AG09319 (cell line): Measurements from ENCODE around the gene HMGB1.
"Not testable (repeated sequence)": the region's sequence is repeated elsewhere in the genome, so short reads cannot be mapped to it uniquely, and the experiment has no call there.

Experiments used
- DNase-seq: peaks from one replicate; pipeline ENCODE4 v3.0.0-alpha.2; 2010; ENCODE audit warnings: low read depth; ENCODE audit errors: extremely low read depth
- CTCF ChIP-seq: IDR thresholded peaks from 2 replicates; pipeline ENCODE4 v1.5.1; 2011; ENCODE audit warnings: low read depth, mild to moderate bottlenecking, inconsistent platforms, low read length, moderate library complexity

Gene HMGB1

DNA sequence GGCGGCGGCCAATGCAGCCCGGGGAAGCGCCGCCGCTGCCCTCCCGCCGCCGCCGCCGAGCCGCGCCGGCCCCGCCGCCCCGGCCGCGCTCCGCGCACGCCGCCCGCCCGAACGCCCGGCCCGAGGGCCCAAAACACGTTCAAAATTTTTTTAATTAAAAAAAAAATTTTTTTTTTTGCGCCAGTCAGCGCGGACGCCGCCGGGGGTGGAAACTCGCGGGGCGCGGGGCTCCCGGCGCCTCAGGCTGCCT, 468 bp downstream of the HMGB1 start:
- no peak for DNase-seq
- TF ChIP-seq CTCF: no peak

DNA sequence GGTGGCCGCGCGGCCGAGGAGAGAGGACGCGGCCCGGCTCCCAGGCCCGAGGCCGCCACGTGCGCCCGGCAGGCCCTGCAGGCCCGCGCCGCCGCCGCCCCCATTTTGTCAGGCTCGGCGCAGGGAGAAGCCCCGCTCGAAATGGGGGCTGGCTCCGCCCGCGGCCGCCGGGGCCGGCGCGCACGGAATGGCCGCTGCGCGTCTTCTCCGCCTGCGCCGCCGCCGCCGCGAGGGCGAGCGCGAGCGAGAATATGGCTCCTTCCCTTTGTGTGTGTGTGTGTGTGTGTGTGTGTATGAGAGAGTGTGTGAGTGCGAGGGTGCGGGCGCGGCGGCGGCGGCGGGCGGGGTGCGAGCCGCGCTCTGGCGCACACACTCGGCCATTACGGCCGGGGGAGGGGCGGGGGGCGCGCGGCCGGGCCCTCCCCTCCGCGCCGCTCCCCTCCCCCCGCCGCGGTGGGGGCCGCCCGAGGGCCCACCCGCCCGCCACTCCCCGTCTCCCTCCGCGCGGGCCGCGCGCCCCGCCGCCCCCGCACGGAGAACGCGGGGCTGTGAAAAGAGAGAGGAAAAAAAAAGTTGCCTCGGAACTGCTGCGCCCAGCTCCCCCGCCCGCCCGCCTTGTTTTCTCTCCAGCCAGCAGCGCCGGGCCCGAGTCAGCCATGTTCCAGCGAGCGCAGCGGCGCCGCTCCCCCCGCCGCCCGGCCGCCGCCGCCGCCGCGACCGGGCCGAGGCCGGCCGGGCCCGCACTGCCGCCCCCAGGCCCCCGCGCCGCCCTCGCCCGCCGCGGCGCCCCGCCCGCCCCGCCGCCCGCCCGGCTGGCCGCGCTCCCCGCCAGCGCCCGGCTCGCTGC, 1.0 kb downstream of the HMGB1 start:
- DNase-seq: peak; percentile 62
- no peak for TF ChIP-seq CTCF

- TF ChIP-seq CTCF: no peak
- DNase-seq: no peak
Measured at GRCh38 chr13:30463787-30464495, 1.8 kb downstream of the HMGB1 start.

DNA sequence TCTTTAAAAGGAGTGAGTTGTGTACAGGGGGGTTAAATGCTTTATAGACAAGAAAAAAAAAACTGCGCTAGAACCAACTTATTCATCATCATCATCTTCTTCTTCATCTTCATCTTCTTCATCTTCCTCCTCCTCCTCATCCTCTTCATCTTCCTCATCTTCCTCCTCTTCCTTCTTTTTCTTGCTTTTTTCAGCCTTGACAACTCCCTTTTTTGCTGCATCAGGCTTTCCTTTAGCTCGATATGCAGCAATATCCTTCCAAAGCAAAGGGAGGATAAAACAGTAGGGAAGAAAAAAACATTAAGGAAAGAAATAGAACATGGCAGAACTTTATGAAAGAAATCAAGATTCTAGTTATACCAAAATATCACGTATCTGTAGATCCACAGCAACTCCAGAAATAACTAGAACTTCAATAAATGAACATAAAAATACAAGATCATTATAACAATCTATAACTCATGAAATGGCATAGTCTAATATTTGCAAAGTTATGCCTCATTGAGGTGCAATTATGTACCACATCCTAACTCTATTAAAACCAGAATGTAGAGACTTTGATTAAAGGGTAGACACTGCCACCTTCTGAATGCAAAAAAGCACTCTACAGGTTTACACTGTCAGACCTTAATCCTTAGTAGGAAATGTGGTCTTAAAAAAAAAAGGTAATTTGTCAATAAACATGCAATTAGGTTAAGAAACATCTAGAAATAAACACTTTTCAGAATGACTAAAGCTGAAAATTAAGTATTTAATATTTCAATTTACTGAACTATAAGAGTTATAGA, 4.3 kb downstream of the HMGB1 start:
- TF ChIP-seq CTCF: peak; percentile 53
- DNase-seq: not testable (repeated sequence)

GRCh38 chr13:30457306-30457891, 8.3 kb downstream of the HMGB1 start:
- TF ChIP-seq CTCF: no peak
- DNase-seq: no peak

- no peak for TF ChIP-seq CTCF
- no peak for DNase-seq
Measured at GRCh38 chr13:30456290-30456689, 9.4 kb downstream of the HMGB1 start.

DNA sequence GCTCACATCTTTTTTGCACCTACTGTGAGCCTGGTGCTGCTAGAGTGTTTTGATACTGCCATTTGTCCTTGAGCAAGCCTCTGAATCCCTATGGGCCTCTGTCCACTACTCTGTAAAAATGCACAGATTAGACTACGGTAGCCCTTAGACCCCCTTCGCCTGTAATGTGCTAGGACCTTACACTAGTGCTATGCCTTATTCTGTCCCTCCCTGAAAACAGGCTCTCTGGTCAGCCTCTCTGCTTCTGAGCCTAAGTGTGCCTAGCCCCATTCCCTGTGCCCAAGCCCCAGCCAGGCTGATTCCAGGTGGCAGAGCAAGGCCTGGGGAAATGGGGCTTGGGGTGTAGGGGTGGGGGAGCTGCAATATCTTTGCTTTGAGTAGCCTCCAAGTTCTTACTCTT, 10.7 kb downstream of the HMGB1 start:
- TF ChIP-seq CTCF: no peak
- DNase-seq: no peak
